Fibroblast of lung (primary cell): ENCODE data around the gene CRYBG2.

Experiments used
- EZH2 ChIP-seq: IDR thresholded peaks from 2 replicates; pipeline ENCODE4 v1.5.1; 2012; ENCODE audit warnings: low read length, control low read depth, mild to moderate bottlenecking; ENCODE audit errors: missing control alignments
- TF ChIP-seq, protein P1 (sequence below), 2 donors: IDR thresholded peaks in 1 of 2; conservative IDR thresholded peaks in 1 of 2; 1 replicate in 1 of 2; 2 replicates in 1 of 2; pipeline ENCODE4 v1.5.1; 2011 to 2012; ENCODE audit warnings: low read length in 2 of 2, control low read depth in 1 of 2, inconsistent platforms in 1 of 2, low read depth in 1 of 2, mild to moderate bottlenecking in 1 of 2

DNA sequence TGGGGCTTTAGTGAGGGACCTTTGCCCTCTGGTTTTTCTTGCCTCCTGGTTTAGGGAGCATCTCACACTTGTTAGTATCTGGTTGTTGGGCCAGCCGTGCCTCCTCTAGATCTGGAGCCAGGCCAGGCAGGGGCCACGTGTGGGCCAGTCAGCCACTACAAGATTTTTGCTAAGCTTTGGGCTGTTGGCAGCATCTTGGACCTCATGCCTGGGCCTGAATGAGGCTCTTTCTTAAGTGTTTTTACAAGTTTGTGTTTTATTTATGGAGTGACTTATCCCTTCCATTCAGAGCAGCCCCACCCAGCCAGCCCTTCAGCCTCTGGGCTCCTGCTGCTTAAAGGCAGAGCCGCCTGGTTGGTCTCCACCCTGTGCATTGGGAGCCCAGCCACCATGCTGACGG lies 75.6 kb downstream of the CRYBG2 start:
- no peak for TF ChIP-seq EZH2
- TF ChIP-seq, protein P1, sequence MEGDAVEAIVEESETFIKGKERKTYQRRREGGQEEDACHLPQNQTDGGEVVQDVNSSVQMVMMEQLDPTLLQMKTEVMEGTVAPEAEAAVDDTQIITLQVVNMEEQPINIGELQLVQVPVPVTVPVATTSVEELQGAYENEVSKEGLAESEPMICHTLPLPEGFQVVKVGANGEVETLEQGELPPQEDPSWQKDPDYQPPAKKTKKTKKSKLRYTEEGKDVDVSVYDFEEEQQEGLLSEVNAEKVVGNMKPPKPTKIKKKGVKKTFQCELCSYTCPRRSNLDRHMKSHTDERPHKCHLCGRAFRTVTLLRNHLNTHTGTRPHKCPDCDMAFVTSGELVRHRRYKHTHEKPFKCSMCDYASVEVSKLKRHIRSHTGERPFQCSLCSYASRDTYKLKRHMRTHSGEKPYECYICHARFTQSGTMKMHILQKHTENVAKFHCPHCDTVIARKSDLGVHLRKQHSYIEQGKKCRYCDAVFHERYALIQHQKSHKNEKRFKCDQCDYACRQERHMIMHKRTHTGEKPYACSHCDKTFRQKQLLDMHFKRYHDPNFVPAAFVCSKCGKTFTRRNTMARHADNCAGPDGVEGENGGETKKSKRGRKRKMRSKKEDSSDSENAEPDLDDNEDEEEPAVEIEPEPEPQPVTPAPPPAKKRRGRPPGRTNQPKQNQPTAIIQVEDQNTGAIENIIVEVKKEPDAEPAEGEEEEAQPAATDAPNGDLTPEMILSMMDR (conservative IDR thresholded peaks at IDR 0.05 in 1 of 2, IDR thresholded peaks at IDR 0.05 in 1 of 2; ENCODE audit: low read depth in 1 of 2, low read length in 2 of 2) = no peak
